ENCODE results near the gene COQ7.

COQ7 gene

GRCh38 chr16:19113577-19114358 lies 46.4 kb downstream of the COQ7 start, which contains the start of gene ITPRIPL2:
TSS of gene ITPRIPL2 (plus strand) at chr16:19113964. CDS start at chr16:19114462, 498 bp downstream.
- DNase-seq: peak; percentile 47

DNA sequence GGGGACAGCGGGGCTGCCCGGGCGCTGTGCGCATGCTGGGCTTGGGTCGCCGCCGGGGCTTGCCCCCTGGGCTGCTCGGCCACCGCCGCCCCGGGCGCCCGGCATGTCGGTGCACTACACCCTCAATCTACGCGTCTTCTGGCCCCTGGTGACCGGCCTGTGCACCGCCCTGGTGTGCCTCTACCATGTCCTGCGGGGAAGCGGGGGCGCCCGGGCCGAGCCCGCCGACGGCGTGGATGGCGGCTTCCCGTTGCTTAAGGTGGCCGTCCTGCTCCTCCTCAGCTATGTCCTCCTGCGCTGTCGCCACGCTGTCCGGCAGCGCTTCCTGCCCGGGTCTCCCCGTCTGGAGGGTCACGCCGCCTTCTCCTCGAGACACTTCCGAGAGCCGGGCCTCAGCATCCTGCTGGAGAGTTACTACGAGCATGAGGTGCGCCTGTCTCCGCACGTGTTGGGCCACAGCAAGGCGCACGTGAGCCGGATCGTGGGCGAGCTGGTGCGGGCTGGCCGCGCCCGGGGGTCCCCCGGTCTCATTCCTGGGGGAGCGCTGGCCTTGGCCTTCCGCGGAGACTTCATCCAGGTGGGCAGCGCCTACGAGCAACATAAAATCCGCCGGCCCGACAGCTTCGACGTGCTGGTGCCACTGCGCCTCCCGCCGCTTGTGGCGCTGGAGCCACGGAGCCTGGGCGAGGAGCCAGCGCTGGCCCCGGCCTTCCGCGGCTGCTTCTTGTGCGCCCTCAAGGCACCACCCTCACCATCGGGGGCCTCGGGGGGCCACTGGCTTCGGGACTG lies 47.1 kb downstream of the COQ7 start:
- peak; percentile 39 for DNase-seq

DNA sequence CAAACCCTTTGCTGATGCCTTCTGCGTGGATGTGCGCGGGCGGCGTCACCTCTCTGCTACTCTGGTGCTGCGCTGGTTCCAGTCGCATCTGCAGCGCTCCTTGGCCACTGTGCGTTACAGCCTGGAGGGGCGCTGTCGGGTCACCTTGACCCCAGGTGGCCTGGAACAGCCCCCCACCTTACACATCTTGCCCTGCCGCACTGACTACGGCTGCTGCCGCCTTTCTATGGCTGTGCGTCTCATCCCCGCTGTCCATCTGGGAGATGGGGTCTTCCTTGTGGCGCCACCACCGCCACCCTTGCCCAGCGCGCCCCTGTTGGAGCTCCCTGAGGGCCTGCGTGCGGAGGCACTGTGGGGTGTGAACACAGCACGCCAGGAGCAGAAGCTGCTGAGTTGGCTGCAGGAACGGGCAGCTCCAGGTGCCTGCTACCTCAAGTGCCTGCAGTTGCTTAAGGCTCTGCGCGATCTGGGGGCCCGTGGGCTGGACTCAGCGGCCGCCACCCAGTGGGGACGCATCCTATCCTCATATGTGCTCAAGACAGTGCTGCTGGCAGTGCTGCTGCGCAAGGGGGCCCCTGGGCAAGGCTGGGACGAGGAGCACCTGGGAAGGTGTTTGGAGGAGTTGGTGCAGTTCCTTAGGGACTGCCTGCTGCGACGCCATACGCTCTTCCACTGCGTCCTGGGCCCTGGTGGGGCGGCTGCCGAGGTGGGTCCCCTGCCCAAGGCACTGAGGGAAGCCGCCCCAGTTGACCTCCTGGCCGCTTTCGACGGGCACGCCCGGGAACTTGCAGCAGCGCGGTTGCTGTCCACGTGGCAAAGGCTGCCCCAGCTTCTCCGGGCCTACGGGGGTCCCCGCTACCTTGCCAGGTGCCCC lies 48.0 kb downstream of the COQ7 start:
- no peak for DNase-seq

DNA sequence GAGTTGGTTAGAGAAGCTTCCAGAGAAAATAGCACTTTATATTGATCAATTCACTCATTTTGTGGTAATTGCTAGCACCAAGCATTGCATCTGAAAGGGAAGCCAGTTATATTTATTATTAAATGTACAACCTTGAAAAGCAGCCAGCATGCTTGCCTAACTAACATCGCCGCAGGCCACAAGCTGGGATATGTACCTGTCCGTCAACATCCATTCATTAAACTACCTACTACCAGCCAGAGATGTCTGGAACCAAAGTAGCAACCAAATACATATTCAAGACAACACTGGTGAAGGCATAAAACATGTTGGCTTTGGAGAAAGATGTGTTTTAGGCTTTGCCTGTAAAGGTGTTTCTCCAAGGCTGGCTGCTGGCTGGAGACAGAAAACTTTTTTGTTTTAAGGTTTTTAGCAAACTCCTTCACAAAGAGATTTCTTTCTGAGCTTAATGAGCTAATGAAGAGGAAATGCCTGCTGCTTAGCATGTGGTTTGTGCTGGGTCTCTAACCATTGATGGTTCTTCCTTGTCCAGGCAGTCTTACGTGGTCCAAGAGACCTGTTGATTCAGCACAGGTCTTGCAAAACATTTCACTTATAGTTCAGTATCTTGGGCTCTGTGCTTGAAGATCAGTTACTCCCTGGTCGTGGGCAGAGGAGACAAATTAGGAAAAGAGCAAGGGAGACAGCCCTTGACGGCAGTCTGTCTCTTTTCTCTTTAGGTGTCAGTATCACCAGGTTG lies 49.5 kb downstream of the COQ7 start:
- DNase-seq: no peak

GRCh38 chr16:19118938-19119431 lies 51.6 kb downstream of the COQ7 start:
- DNase-seq: peak; percentile 67

DNA sequence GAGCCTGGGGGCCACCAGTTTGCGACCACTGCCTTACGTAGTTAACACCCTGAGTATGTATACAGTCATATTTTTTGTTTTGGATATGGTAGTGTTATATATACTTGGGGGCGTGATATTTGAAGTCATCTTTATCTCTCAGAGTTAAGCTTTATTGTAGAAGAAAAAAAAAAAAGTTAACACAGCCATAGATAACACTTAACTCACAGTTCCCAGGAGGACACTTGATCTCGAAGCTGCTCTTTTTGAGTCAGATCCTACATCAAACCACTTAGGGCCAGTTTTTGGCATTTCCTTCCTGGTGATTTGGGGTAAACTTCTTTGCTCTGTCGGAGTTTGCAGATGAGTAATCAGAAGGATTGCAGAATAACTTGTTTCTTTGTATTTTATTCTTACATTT lies 52.1 kb downstream of the COQ7 start:
- no peak for DNase-seq

DNA sequence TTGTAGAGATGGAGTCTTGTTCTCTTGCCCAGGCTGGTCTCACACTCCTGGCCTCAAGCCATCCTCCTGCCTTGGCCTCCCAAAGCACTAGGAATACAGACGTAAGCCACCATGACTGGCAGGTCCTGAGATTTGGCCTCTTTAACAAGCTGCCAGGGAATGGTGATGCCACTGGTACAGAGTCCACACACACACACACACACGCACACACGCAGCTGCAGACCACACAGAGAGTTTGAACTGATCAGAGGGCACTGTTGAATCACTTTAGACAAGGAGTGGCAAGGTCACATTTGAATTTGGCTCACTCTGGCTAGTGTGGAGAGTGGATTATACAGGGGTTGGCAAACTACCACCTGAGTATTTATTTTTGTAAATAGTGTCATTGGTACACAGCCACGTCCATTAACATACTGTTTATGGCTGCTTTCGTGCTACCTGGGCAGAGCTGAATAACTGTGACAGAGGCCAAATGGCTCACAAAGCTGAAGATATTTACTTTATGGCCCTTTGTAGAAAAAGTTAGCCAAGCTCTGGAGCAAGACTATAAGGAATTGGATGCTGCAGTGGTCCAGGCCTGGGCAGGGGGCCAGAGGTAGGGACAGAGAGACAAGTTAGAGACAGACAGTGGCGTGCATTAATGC lies 56.2 kb downstream of the COQ7 start:
- no peak for DNase-seq

GRCh38 chr16:19126300-19126699 lies 58.9 kb downstream of the COQ7 start:
- no peak for DNase-seq

DNA sequence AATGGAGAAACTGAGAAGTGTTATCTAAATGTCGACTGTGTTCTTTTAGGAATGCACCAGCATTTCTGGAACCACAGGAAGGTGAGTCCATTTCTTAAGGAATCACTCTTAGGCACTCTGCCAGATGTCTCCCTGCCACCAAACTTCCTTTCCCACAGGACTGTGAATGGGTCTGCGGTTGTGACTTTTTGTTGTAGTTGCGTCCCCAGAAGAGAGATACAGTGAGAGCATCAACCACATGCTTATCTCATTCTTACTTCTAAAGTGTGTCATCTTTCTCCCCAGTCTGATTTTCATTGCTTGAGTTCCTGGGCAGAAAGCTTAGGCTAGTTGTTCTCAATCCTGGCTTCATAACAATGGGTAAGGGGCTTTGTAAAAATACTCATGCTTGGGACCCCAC lies 59.8 kb downstream of the COQ7 start:
- peak; percentile 7 for DNase-seq

DNA sequence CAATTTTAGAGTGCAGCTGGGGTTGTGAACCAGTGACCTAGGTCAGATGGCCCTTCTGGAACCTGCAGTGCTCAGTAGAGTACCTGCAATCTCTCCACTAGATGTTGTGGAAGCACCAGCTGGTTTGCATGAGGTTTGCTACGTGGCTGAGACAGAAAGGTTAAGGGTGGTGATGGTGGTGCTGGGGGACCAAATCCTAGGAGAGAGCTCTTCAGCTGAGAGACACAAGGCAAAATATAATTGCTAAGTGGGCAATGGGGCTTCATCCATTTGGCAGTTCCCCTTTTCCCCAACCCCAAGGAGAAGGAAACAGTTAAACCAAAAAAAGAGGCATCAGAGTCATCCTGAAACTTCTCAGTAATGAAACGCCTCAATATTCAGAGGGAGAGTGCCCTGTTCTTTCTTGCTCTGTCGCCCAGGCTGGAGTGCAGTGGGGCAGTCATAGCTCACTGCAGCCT lies 60.3 kb downstream of the COQ7 start:
- peak; percentile 23 for DNase-seq

GRCh38 chr16:19128454-19129200 lies 61.2 kb downstream of the COQ7 start:
- DNase-seq: no peak

Measured in stimulated activated CD4-positive, alpha-beta T cell treated with anti-CD3 and anti-CD28 coated beads, Interleukin-15, amount 100 ng/mL, for 24 hours (primary cell).